Limb (tissue), 2 donors: ENCODE measurements around the gene CLTB.

ENCODE experiments used
- DNase-seq, 2 donors: peaks; one replicate each; pipeline ENCODE4 v3.0.0-alpha.2; 2016; ENCODE audit errors: extremely low spot score in 2 of 2

CLTB gene

GRCh38 chr5:176382721-176383120 lies 33.6 kb downstream of the CLTB start:
- no peak for DNase-seq

DNA sequence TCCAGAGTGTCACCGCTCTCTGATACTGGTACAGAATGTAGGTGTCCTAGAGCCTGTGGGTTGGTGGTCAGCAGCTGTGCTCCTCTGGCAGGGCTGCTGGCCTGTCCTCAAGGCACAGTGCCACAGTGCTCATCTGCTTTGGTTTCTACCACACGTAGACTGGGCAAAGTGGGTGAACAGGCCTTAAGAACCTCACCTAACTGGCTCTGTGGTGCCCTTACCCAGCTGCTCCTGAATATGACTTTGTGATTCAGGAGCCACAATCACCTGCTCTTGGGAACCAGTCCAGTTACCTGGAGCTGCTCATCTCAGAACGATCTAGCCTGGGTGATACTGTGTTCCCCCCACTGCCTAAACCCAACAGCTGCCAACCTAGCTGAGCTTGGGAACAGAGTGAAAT lies 34.4 kb downstream of the CLTB start:
- DNase-seq = no peak

DNA sequence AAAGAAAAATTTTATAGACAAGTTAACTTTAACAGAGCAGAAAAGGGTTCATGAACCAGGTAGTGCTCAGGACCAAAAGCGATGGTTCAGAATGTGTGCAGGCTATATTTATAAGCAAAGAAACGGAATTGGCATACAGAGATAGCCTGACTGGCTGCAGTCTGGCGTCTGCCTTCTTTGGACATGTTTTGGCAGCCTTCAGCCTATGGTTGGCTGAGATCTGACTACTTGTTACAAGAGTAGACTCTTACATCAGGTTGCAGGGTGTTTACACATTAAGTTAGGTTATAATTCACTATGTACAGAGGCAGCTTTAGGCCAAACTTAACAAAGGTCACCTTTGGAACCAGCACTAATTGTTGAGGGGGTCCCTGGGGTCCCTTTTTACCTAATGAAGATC lies 34.9 kb downstream of the CLTB start:
- no peak for DNase-seq

- DNase-seq = no peak
Measured at GRCh38 chr5:176379881-176380280, 36.5 kb downstream of the CLTB start.

- DNase-seq = no peak
Measured at GRCh38 chr5:176373100-176373818, 43.1 kb downstream of the CLTB start.

- no peak for DNase-seq
Measured at GRCh38 chr5:176371621-176372539, 44.5 kb downstream of the CLTB start.

DNA sequence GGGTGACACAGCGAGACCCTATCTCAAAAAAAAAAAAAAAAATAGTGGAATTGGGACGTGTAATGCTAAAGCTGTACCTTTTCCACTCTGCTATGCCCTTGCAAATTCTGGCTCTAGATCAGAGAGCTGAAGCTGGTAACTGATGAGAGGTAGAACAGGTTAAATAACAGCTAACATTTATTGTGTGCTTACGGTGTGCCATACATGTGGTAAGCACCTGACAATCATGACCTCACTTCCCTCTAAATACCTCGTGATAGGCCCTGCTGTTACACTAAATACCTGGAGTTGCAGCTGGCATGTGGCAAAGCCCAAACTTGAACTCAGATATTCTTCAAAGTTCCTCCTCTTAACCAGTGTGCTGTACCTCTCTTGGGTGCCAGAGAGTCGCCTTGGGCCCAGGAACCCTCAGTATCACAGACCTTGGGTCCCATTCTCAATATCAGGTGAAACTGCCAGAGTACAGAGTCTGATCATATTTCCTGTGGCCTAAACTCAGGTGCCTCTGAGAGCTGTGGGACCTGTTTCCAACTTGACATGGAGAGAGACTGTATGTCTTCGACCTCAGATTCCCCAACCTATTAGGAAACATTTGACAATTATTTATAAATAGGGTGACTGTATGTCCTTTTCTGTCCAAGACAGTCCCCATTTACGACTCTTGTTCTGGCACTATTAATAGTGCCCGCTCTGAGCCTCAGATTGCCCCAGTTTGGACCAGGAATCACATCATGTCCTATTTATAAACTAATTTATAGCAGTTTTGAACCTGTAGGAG lies 46.2 kb downstream of the CLTB start:
- no peak for DNase-seq

GRCh38 chr5:176368726-176369125 lies 47.6 kb downstream of the CLTB start:
- DNase-seq = no peak

DNA sequence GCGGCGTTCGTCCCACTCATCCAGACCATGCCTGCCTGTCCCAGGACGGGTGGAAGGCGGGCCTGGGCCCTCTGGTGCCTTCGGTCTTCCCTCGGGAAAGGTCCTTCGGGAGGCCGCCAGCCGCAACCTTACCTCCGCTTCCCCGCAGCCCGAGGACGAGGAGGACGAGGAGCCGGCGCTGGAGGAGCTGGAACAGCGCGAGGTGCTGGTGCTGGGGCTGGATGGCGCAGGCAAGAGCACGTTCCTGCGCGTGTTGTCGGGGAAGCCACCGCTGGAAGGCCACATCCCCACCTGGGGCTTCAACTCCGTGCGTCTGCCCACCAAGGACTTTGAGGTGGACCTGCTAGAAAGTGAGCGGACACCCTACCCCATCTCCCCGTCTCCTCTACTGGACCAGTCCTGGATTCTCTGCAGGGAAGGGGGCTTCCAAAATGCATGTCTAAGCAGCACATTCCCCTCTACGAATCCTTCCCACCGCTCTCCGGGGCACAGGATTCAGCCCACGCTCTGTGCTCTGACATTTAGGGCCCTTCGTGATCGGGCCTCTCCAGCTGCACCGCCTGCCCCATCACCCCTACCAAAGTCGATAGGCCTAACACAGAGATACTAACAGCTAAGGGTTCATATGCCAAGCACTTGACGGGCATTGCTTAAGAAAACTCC lies 50.0 kb downstream of the CLTB start:
- no peak for DNase-seq

GRCh38 chr5:176365351-176366231 lies 50.7 kb downstream of the CLTB start, which contains the start of gene ARL10:
Gene ARL10 (plus strand): TSS chr5:176365487. CDS start chr5:176365564, 77 bp downstream.
- peak; percentile 32 to 83 for DNase-seq

- DNase-seq = no peak
Measured at GRCh38 chr5:176364765-176365350, 51.5 kb downstream of the CLTB start.

DNA sequence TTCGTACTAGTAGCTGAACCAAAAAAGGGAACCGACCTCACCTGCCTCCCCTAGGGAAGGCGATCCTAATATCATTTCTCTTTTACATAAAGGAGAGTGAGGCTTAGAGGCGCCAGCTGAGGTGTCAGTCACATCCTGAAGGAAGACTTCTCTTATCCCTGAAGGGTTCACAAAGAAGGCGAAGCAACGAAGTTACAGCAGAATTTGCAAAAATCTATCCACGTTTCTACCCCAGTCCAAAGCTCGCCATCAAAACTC lies 54.2 kb downstream of the CLTB start:
- no peak for DNase-seq

DNA sequence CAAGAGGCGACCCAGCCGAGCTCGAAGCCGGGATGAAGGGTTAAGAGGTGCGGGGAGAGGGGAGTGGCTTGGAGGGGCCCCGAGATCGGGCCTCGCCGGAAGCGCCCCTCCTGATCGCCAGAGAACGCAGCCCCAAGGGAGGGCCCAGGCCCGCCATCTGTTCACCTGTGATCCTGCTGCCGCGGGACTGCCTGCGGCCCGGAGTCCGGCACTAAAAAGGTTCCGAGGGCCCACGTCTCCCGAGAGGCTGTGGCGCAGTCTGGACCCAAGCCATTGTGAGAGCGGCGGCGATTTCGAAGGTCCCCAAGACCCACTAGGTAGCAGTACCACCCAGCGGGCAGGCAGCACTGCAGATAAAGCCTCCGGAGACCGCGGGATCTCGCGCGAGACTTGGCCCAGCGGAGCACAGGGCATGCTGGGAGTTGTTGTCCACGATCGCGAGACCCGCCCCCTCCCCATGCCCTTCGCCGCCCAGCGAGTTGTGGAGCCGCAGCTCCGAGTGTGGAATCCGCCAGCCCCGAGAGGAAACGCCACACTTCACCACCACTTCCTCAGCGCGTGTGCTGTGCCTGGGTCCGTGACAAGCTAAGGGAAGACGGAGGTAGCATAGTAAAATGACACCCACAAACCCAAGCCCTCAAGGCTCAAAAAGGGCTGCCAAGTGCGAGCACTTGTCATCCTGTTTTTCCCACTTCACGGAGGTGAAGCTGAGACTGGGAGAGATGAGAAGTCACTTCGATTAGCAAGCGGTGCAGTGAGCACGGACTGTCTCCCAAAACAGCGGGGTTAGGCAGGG lies 54.7 kb downstream of the CLTB start, which contains the start of gene KIAA1191:
Gene KIAA1191, minus strand, starts transcription at position 328 of the 796 bp plus-strand sequence. CDS start 2,256 bp downstream, outside the sequence.
- DNase-seq = peak; percentile 86 to 94

DNA sequence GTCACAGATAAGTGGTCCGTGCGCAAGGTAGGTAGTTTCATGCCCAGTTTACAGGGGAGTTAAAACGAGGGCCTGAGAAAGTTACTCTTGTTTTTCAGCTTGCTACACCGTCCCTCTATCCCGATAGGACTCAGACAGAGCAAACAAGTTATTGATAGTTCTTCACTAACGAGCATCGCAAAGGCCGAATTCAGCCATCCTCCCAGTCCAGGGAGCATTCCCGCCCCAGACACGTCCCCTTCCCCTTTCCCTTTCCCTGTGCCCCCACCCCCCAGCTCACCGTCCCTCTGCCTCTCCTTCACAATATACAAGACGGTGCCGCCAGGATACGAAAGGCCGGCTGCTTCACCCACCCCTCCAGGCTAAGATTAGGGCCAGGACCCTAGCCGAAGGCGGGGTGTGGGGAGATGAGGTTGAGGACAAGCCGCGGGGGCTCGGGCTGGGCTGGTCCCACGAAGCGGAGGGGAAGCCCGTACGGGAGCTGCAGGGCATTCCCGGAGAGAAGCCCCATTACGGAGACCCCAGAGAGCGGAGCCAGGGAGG lies 55.4 kb downstream of the CLTB start:
- no peak for DNase-seq

DNA sequence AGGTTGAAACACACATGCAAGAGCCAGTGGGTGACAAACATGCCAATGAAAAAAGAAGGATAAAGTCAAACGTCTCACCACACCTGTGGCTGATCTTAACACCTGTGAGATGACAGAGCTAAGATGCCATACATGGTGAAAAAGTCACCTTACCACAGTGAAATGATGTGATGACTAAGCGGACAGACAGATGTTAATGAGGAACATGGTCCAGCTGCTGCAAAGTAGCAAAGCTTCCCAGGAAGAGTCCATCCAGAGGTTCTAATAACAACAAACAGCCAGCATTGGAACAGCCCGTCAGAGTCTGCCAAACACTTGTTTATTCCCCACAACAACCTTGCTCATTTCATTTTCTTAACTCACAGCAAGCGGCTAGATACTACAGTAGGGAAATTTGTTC lies 56.7 kb downstream of the CLTB start:
- no peak for DNase-seq

GRCh38 chr5:176356179-176356566 lies 60.2 kb downstream of the CLTB start:
- no peak for DNase-seq

- DNase-seq = no peak
Measured at GRCh38 chr5:176355400-176356178, 60.8 kb downstream of the CLTB start.

GRCh38 chr5:176353533-176353932 lies 62.8 kb downstream of the CLTB start:
- DNase-seq = peak in 1 of 2 donors; percentile 24
